GM18909 (cell line): ENCODE data around the gene VAT1L.

Experiments used
- ATAC-seq: cut with Tn5 transposase; IDR thresholded peaks from one replicate; pipeline ENCODE4 v1.9.1; 2021; ENCODE audit warnings: mild to moderate bottlenecking; ENCODE audit not compliant: unreplicated experiment, poor library complexity

Gene VAT1L

GRCh38 chr16:77898671-77899211 is 110.4 kb downstream of the VAT1L start:
- ATAC-seq, result no peak

GRCh38 chr16:77899416-77899815 is 111.1 kb downstream of the VAT1L start:
- no peak for ATAC-seq

GRCh38 chr16:77905374-77905920 is 117.1 kb downstream of the VAT1L start:
- no peak for ATAC-seq

GRCh38 chr16:77910021-77910420 is 121.7 kb downstream of the VAT1L start:
- ATAC-seq, result no peak

DNA sequence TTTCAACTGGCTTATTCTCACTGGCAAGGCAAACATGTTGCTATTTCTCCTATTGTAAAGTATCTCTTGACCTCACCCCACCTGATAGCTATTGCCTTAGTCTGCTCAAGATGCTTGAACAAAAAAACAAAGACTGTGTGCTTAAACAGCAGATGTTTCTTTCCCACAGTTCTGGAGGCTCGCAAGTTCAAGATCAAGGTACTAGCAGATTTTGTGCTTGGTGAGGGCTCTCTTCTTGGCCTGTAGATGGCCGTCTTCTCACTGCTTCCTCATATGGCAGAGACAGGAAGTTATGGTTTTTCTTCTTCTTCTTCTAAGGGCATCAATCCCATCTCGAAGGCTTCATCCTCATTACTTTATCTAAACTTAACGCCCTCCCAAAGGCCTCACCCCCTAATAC is 124.3 kb downstream of the VAT1L start:
- ATAC-seq, result no peak

DNA sequence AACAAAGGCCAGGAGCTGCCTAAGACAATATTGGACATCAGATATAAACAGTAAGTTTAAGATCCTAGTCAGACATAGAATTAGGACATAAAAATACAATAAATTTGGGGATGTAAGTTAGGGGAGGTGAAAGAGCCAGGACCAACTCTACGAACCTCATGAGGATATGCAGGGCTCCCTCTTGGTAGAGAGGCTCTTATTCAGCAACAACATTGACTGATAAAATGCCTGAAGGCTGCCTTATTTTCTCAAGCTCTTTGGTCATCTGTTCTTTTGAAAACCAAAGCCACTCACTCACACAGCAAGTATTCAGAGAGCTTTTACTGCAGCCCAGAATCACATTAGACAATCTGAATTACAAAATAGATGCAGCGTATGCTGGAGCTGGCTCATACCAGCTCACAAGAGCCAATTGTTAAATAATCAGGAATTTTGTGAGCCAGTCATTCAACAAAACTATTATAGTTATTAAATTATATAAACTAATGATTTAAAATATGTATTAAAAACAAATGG is 125.4 kb downstream of the VAT1L start:
- no peak for ATAC-seq

DNA sequence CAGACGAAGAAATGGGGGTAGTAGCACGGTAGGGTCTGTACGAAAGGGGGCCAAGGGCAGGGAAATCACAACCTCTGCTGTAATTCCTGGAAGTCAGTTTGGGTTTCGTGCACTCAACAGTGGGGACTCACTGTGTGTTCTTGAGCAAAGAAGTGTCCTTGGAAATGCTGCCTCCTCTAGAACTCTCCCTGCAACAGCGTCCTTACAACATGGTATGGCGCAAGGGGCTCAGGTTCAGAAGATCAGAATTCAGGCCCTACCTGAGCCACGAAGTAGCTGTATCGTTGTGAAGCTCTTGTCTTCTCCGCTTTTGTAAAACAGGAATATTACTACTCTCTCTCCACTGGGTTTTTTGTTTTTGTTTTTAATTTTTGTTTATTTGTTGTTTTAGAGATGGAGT is 127.7 kb downstream of the VAT1L start:
- no peak for ATAC-seq

DNA sequence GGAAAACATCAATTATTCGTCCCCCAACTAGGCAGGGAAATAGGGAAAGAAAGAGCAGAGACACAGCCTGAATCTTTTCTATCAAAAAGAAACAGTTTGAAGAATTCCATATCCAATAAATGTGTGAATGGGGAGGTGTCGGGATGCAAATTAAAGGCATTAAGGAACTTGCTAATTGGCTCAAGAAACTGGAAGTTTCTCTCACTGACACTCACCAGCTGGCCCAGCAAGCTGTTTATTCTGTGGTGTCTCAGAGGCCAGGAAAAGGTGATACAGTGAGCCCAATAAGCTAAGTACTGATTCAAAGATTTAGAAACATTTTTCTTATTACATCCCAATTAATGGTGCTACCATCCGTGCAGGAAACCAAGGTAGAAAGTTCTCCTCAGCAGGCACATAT is 129.6 kb downstream of the VAT1L start:
- no peak for ATAC-seq

DNA sequence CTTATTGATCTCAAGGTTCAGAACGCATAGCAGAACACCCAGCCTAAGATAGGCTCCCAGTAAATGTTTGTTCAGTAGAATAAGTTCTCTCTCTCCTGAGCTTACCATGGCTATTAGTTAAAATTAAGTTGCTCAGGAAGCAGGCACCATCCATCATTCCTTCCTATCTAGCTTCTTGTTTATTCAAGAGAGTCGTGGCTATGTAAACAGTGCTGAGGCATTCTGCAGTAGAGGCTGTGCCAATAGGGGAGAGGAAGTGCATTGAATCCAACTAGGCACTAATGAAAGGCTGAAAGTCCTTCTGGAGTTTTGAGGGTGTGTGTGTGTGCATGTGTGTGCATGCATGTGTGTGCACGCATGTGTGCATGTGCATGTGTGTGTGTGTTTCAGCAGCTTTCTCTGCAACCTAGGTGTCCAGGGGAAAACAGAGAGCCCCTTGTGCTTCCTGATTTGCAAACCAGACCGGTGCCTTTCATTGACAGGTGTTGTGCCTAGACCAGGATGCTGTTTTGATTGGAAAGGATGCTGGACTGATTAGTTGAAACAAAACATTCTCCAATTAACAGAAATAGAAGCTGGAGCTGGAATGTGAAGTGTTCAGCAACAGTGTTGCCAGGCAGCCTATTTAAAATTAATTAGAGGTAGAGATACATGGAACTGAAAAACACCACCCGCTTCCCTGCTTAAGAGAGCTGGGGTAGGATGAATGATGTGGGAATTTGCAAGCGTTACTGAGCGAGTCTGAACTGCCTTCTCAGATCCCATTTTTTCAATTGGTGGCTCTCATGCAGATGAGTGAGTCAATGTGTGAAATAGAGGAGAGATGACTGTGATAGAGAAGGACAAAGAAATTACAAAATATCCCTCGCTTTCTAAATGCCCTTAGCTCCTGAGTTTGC is 130.7 kb downstream of the VAT1L start:
- ATAC-seq, result no peak

- no peak for ATAC-seq
Measured at GRCh38 chr16:77919761-77920415, 131.5 kb downstream of the VAT1L start.

DNA sequence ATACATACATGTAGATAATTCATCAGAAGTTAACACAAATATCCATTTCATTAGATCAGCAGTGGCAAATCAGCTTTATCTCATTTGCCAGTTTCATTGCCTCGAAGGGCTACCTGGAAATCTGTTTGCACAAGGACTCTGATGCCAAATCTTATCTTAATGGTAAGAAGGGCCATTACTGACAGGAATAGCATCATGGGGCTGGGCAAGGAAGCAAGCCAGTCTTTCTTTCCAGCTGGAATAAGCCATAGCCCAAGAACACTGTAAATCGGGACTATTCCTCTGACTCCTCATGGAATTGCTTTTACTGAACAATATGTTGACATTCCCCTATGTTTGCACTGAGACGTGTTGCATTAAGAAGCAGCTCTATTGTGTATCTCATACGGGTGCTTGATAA is 132.6 kb downstream of the VAT1L start:
- no peak for ATAC-seq

- ATAC-seq, result no peak
Measured at GRCh38 chr16:77922228-77922754, 133.9 kb downstream of the VAT1L start.

DNA sequence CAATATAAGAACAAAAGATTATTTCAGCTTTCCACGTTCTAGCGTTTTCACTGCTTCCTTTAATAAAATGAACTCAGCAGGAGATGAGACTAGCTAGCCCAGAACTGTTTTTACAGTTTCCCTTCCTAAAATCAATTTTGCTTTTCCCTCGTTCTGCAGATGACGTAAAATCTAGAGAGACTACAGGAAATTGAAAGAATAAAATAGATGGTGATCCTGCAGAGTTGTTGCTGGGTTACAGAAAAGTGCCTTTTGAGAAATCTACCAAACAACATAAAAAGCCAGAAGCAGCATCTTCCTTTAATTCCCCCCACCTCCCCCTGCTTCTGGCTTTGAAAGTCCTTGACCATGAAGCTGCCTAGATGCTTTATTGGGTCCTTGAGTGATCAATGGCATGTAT is 137.2 kb downstream of the VAT1L start:
- no peak for ATAC-seq

DNA sequence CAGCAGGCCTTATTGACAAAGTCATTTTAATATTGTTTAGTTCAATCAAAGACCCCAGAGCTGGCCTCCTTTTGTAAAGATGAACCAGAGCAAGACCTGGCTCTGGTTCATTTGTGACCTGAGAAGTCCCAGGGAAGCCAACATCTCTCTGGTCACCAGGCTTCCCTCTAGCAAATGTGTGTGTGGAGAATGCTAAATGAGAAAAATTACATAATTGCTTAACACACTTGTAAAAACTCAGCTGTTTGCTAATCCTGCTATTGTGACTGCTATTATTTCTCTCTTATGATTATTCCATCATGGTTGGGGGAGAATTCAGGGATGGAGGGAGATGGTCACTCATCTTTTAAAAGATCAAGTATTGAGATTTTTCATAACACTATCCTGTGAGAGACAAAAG is 139.7 kb downstream of the VAT1L start:
- no peak for ATAC-seq

- no peak for ATAC-seq
Measured at GRCh38 chr16:77929004-77929403, 140.6 kb downstream of the VAT1L start.

- ATAC-seq, result no peak
Measured at GRCh38 chr16:77931058-77931457, 142.7 kb downstream of the VAT1L start.

DNA sequence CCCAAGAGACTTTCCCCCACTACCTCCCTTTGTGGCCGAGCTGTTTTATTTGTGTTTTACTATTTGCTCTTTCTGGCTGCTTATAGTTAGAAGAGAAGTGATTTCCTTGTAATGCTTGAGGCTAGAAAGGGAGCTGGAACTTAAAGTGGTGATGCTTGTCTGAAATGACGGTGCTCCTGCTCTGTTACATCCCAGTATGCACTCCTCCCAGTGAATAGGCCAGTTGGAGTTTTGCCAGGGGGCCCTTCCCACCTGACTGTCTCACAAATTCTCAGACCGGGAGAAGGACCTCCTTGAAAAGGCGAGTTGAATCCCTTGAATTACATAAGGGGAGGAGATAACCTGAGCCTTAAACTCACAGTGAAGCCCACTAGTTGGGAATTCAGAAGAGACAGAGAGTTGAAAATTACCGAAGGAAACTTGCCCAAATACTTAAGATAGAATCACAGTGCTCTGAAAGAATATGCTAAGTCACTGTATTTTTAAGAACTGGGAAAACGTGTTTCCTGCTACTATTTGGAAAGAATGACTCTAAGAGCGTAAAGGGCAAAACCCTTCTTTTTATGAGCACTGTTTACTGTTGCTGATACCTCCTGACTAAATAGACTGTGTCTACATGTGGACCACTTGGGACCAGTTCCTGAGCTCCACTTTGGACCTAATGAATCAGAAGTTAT is 149.2 kb downstream of the VAT1L start:
- ATAC-seq, result no peak

- ATAC-seq, result no peak
Measured at GRCh38 chr16:77938913-77939312, 150.5 kb downstream of the VAT1L start.

GRCh38 chr16:77939968-77940367 is 151.6 kb downstream of the VAT1L start:
- no peak for ATAC-seq

GRCh38 chr16:77943801-77944200 is 155.4 kb downstream of the VAT1L start:
- ATAC-seq, result no peak
